NCI-H1436 (cell line): ENCODE measurements around the gene WWC2.
"Not testable (repeated sequence)": the region's sequence is repeated elsewhere in the genome, so short reads cannot be mapped to it uniquely, and the experiment has no call there.

Experiments
- DNase-seq: peaks from one replicate; lab custom pipeline; 2025; lab: John Stamatoyannopoulos, UW

WWC2 gene

GRCh38 chr4:183299464-183299863 lies 200.4 kb downstream of the WWC2 start:
- DNase-seq, result no peak

- no peak for DNase-seq
Measured at GRCh38 chr4:183300070-183300469, 201.0 kb downstream of the WWC2 start.

- no peak for DNase-seq
Measured at GRCh38 chr4:183300655-183301054, 201.6 kb downstream of the WWC2 start.

- no peak for DNase-seq
Measured at GRCh38 chr4:183303301-183303700, 204.2 kb downstream of the WWC2 start.

GRCh38 chr4:183304067-183304466 lies 205.0 kb downstream of the WWC2 start:
- DNase-seq, result no peak

- DNase-seq, result no peak
Measured at GRCh38 chr4:183304538-183304937, 205.5 kb downstream of the WWC2 start.

- peak; percentile 2 for DNase-seq
Measured at GRCh38 chr4:183306811-183307210, 207.8 kb downstream of the WWC2 start.

GRCh38 chr4:183312841-183313240 lies 213.8 kb downstream of the WWC2 start:
- DNase-seq, result no peak

GRCh38 chr4:183314336-183314735 lies 215.3 kb downstream of the WWC2 start:
- no peak for DNase-seq

- no peak for DNase-seq
Measured at GRCh38 chr4:183314806-183315205, 215.7 kb downstream of the WWC2 start.

GRCh38 chr4:183318656-183319055 lies 219.6 kb downstream of the WWC2 start:
- DNase-seq, result no peak

- no peak for DNase-seq
Measured at GRCh38 chr4:183320211-183321059, 221.4 kb downstream of the WWC2 start, which contains the start of gene CLDN22. TSS of gene CLDN22 (minus strand) at chr4:183320276. CDS start at chr4:183320218, 58 bp downstream.

- DNase-seq, result no peak
Measured at GRCh38 chr4:183321079-183321478, 222.0 kb downstream of the WWC2 start.

- DNase-seq, result no peak
Measured at GRCh38 chr4:183321516-183321915, 222.5 kb downstream of the WWC2 start.

- no peak for DNase-seq
Measured at GRCh38 chr4:183322326-183322725, 223.3 kb downstream of the WWC2 start, which contains the start of gene CLDN24. TSS of gene CLDN24 (minus strand) at chr4:183322426. CDS start at chr4:183322426, 0 bp downstream.

GRCh38 chr4:183323295-183323694 lies 224.2 kb downstream of the WWC2 start:
- no peak for DNase-seq

GRCh38 chr4:183324056-183324455 lies 225.0 kb downstream of the WWC2 start:
- DNase-seq, result not testable (repeated sequence)

- DNase-seq, result no peak
Measured at GRCh38 chr4:183324619-183325018, 225.6 kb downstream of the WWC2 start.

GRCh38 chr4:183326387-183326786 lies 227.3 kb downstream of the WWC2 start:
- DNase-seq, result not testable (repeated sequence)

GRCh38 chr4:183326853-183327252 lies 227.8 kb downstream of the WWC2 start:
- no peak for DNase-seq

- no peak for DNase-seq
Measured at GRCh38 chr4:183327827-183328226, 228.8 kb downstream of the WWC2 start.

GRCh38 chr4:183328832-183329231 lies 229.8 kb downstream of the WWC2 start:
- no peak for DNase-seq

GRCh38 chr4:183329244-183329643 lies 230.2 kb downstream of the WWC2 start:
- no peak for DNase-seq
